ENCODE data around the gene TLE1. TPM values are rescaled to one million over a fixed set of nuclear protein-coding genes. Genes with fewer than 3 reads are reported as not detected.

TLE1 gene
- 75.1 and 79.3 TPM in 2 replicates for total RNA-seq (2021)
- long read RNA-seq, transcript TLE1-201 (6 exons, 1,115 nt), result major isoform, 5 of 143 reads
- long read RNA-seq, partial matches to known transcripts, result 33 of 143 reads
- long read RNA-seq, other reads (novel, unspliced or antisense), result 105 of 143 reads

- H3K18ac ChIP-seq (ENCODE audit: insufficient read length, low read depth, low read length), result peak within 1 kb of the TSS; percentile 86
- H3T11ph ChIP-seq (ENCODE audit: low read length), result no peak within 1 kb of the TSS
- DNase-seq, result peak; percentile 100
- no peak within 1 kb of the TSS for H2BK15ac ChIP-seq (ENCODE audit: low read depth, low read length)
- TF ChIP-seq CTCF (conservative IDR thresholded peaks at IDR 0.05), result no peak
- no peak within 1 kb of the TSS for H2BK12ac ChIP-seq (ENCODE audit: insufficient read length, low read depth, low read length)
- no CpG with 5 or more reads among the region's 95 CpGs for WGBS (ENCODE audit: extremely low coverage, insufficient read length, low lambda C conversion rate)
- peak within 1 kb of the TSS; percentile 11 for H2AFZ ChIP-seq (ENCODE audit: low read length)
- H2BK120ac ChIP-seq (ENCODE audit: low read depth, low read length, poor library complexity, severe bottlenecking), result no peak within 1 kb of the TSS
- peaks cover 3% of the 10 kb centered on the region; the same call in 1 of the 2 replicates for H3K4me1 ChIP-seq (ENCODE audit: insufficient read depth, low read length)
- H3K23me2 ChIP-seq (ENCODE audit: insufficient read length, low read depth, low read length, poor library complexity, severe bottlenecking), result peaks cover 11% of the 10 kb centered on the region
- Mint-ChIP-seq H3K36me3 (ENCODE audit: insufficient read depth in 1 of 3, low read depth in 3 of 3) (peaks cover 0 to 2% (median 2%) of the 10 kb centered on the region in 3 experiments; a peak in 4 of 7 replicates), H3K4me3 (peak within 1 kb of the TSS; percentile 97 to 100), H3K9me3 (peaks cover 0 to 2% of the 10 kb centered on the region in 2 experiments; a peak in 2 of 5 replicates), H3K4me1 (peaks cover 20 to 24% of the 10 kb centered on the region in 2 experiments), H3K27ac (peak within 1 kb of the TSS; percentile 98 to 100 (median 99); a peak in 6 of 7 replicates), H3K27me3 (ENCODE audit: low read depth) (peaks cover 21% of the 10 kb centered on the region)
- peak within 1 kb of the TSS; percentile 89 for H4K91ac ChIP-seq (ENCODE audit: insufficient read length, low read depth, low read length)
- H3K4ac ChIP-seq (ENCODE audit: low read depth, low read length), result no peak within 1 kb of the TSS
- H4K8ac ChIP-seq (replicated peaks; ENCODE audit: insufficient read length, low read depth, low read length), result no peak within 1 kb of the TSS
- no peaks in the 10 kb centered on the region for H3K9me3 ChIP-seq (ENCODE audit: control insufficient read depth, low read depth, low read length)
- H3K79me2 ChIP-seq (ENCODE audit: insufficient read depth, low read length), result peaks cover 31% of the 10 kb centered on the region; the same call in 1 of the 2 replicates
- H3K27me3 ChIP-seq (ENCODE audit: insufficient read depth, low read length), result no peaks in the 10 kb centered on the region
- H4K20me1 ChIP-seq (ENCODE audit: control insufficient read depth, insufficient read depth, insufficient read length), result no peaks in the 10 kb centered on the region
- peak within 1 kb of the TSS; percentile 96 for H3K4me2 ChIP-seq (ENCODE audit: insufficient read depth, insufficient read length, low read length)
- H3K9ac ChIP-seq (ENCODE audit: extremely low read depth, insufficient read length, low read length), result peak within 1 kb of the TSS; percentile 91
- no peak within 1 kb of the TSS for H3K23ac ChIP-seq (ENCODE audit: insufficient read length, low read depth, low read length)
- no peak within 1 kb of the TSS for H3K27ac ChIP-seq (ENCODE audit: insufficient read length, low read depth, low read length)
- H3K56ac ChIP-seq (ENCODE audit: insufficient read length, low read depth, low read length), result no peak within 1 kb of the TSS
- no peak within 1 kb of the TSS for H2AK5ac ChIP-seq (ENCODE audit: insufficient read length, low read length)
- H3K14ac ChIP-seq (ENCODE audit: insufficient read depth, low read length), result peak within 1 kb of the TSS; percentile 84
- H2BK20ac ChIP-seq (ENCODE audit: low read depth, low read length, poor library complexity, severe bottlenecking), result no peak within 1 kb of the TSS
- H3K79me1 ChIP-seq (ENCODE audit: insufficient read depth, low read depth, low read length, poor library complexity, severe bottlenecking), result no peaks in the 10 kb centered on the region
- H2BK5ac ChIP-seq (ENCODE audit: insufficient read length, low read length), result no peak within 1 kb of the TSS
- H4K5ac ChIP-seq (ENCODE audit: insufficient read length, low read depth, low read length), result no peak within 1 kb of the TSS
These were observed at the start of gene TLE1 for GRCh38 chr9:81689343-81690175. TSS of gene TLE1 (minus strand) at chr9:81689547. CDS start at chr9:81688240, 1,307 bp downstream.
